Activated CD8-positive, alpha-beta memory T cell treated with anti-CD3 and anti-CD28 coated beads for 1 hour (primary cell): ENCODE data around the gene RABGEF1.
A peak's percentile ranks its signal among the peaks of the same experiment; 100 is the strongest.
"Not testable (repeated sequence)": the region's sequence is repeated elsewhere in the genome, so short reads cannot be mapped to it uniquely, and the experiment has no call there.

Experiments
- DNase-seq, 2 donors: peaks; one replicate each; pipeline ENCODE4 v3.0.0-alpha.2; 2020; ENCODE audit warnings: low read depth in 1 of 2; ENCODE audit errors: extremely low read depth in 1 of 2

The RABGEF1 gene

DNA sequence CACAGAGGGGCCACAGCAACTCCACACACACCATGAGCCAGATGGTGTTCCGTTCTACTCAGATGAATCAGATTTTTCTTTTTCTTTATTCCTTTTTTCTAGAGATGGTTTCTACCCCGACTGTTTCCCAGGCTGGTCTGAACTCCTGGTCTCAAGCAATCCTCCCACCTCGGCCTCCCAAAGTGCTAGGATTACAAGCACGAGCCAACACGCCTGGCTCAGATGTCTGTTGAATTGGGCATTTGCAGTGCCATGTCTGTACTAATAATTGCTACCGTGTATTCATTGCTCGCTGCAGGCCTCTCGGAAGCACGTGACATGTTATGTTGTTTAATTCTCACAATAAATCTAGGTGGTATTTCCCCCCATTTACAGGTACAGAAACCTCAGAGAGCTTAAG is 67.2 kb downstream of the RABGEF1 start:
- no peak for DNase-seq

DNA sequence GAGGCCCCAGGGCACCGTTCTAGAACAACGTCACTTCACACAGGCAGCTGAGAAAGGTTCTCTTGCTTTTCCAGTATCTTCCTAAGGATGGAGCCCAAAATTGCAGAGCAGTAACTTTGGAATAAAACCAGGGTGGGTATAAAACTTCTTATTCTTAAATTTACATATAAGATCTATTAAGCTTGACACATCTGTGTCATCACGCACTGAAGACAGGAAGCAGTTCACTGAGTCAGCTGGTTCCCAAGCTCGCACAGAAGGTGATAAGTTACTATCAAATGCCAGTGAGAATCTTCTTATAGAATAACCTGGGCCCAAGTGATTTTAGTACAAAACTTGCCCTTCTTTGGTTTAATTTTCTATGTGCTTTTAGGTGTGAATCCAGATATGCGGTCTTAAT is 70.2 kb downstream of the RABGEF1 start:
- DNase-seq: no peak

- not testable (repeated sequence) for DNase-seq
Measured at GRCh38 chr7:66815186-66815875, 74.8 kb downstream of the RABGEF1 start.

- no peak for DNase-seq
Measured at GRCh38 chr7:66815951-66816350, 75.4 kb downstream of the RABGEF1 start.

DNA sequence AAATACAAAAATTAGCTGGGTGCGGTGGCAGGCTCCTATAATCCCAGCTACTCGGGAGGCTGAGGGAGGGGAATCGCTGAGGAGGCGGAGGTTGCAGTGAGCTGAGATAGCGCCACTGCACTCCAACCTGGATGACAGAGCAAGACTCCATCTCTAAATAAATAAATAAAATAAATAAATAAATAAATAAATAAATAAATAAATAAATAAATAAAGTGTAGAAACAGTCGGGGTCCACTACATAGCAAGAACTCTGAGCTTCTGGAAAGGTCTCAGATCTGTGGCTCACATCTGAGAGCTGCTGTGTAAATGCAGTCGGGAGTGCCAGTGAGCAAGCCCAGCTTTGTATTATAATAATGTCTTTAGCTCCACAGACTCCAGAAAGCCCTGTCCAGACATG is 76.1 kb downstream of the RABGEF1 start:
- DNase-seq: not testable (repeated sequence)

DNA sequence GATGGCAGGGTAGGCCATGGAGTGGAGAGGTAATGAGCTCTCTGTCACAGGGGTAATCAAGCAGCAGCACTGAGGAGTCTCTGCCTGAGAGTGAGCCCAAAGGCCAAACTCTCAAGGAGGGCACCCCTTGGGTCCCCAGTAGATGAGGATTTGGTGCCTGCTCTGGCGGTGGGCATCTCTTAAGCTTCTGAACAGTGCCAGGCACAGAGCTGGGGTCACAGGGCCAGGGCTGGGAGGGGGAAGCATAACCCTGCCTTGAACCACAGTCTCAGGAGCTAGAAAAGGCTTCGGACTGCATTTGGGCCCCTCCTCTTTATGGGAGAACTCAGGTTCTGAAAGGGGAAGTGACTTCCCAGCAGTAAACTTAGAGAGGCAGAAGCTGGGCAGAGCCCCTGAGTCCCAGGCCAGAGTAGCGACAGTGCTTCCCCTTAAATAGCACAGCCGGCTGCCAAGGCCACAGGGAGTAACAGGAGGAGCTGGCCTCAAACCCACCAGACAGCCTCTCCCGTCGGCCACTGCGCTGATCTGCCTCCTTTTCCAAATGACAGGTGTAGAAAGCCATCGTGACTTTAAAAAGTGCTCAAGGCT is 76.8 kb downstream of the RABGEF1 start:
- not testable (repeated sequence) for DNase-seq

DNA sequence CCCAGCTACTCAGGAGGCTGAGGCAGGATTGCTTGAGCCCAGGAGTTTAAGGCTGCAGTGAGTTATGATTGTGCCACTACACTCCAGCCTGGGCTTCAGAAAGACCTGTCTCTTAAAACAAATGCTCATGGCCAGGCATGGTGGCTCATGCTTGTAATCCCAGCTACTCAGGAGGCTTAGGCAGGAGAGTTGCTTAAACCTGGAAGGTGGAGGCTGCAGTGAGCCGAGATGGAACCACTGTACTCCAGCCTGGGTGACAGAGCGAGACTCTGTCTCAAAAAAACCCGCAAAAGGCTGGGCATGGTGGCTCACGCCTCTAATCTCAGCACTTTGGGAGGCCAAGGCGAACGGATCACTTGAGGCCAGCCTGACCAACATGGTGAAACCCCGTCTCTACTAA is 77.4 kb downstream of the RABGEF1 start:
- not testable (repeated sequence) for DNase-seq

GRCh38 chr7:66824041-66824440 is 83.5 kb downstream of the RABGEF1 start:
- DNase-seq: no peak

DNA sequence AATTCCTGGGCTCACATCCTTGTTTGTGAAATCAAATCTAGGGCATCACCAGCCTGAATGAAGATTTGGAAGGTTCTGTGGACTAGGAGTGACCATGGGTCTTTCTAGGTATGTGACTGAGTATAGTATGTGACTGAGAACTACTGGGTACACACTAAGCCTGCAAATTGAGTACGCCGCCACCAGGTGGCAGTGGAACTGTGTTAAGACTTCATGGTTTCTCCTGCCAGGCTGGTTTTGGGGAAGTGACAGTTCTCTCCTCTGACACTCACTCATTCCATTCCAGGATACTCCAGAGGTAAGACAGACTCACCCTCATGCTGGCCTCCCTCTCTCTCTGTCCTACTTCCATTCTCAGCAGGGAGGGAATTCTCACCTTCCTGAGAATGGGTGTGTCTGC is 85.0 kb downstream of the RABGEF1 start:
- not testable (repeated sequence) for DNase-seq

DNA sequence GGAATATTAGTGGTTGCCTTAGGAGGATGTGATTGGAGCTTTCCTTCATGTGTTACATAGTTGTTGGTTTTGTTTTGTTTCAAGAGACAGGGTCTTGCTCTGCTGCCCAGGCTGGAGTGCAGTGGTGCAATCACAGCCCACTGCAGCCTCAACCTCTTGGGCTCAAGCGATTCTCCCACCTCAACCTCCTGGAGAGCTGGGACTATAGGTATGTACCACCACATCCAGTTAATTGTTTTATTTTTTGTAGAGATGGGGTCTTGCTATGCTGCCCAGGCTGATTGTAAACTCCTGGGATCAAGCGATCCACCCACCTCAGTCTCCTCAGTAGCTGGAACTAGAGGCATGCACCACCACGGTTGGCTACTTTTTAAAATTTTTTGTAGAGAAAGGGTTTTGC is 86.1 kb downstream of the RABGEF1 start:
- no peak for DNase-seq

DNA sequence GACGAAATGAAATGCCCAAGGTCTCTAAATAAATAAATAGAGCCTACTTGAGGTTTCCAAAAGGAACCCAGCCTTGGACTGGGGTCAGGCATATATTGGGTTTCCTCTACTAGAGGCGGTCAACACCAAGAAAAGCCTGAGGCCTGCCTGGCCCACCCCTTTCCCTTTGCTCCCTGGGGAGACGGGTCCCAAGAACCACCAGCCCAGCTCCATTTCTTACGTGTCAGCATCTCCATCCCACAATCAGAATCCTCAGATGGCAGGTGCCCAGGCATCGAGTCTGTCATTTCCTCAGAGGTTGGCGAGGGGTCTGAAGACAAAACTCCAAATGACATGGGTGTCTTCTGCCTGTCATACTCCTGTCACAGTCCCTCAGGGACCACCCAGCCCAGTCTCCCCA is 90.4 kb downstream of the RABGEF1 start:
- not testable (repeated sequence) for DNase-seq

GRCh38 chr7:66832531-66833351 is 92.2 kb downstream of the RABGEF1 start:
- DNase-seq: no peak

DNA sequence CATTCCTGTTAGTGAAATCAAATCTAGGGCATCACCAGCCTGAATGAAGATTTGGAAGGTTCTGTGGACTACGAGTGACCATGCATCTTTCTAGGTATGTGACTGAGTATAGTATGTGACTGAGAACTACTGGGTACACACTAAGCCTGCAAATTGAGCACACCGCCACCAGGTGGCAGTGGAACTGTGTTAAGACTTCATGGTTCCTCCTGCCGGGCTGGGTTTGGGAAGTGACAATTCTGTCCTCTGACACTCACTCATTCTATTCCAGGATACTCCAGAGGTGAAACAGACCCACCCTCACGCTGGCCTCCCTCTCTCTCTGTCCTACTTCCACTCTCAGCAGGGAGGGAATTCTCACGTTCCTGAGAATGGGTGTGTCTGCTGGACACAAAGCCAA is 96.5 kb downstream of the RABGEF1 start:
- DNase-seq: no peak

DNA sequence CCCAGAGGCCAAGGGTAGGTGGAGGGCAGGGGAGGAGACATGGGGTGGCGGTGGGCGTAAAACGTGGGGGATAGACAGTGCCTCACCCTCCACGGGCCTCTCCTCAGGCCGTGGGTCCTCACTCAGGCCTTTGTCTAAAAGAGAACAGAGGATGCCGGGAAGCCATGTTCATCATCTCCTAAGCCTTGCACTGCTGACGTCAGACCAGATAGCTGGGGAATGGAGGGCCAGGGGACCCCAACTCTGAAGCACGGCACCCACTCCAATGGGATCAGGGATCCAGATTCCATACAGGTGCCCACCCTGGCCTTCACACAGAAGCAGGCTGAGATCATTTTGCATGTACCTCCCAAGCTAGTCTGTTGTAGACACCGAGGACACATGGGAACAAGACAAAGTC is 97.1 kb downstream of the RABGEF1 start:
- no peak for DNase-seq

GRCh38 chr7:66839814-66840213 is 99.3 kb downstream of the RABGEF1 start:
- DNase-seq: no peak

GRCh38 chr7:66840316-66840715 is 99.8 kb downstream of the RABGEF1 start:
- no peak for DNase-seq

GRCh38 chr7:66841898-66842297 is 101.4 kb downstream of the RABGEF1 start:
- DNase-seq: no peak

DNA sequence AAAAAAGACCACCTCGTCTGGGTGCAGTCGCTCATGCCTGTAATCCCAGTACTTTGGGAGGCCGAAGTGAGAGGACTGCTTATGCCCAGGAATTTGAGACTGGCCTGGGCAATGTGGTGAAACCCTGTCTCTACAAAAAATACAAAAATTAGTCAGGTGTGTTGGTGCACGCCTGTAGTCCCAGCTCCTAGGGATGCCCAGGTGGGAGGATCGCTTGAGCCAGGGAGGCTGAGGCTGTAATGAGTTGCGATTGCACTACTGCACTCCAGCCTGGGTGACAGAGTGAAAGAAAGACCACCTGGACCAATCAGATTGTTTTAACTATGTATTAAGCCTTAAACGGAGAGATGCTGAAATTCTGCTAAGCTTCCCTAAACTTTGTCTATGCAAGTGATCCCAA is 103.0 kb downstream of the RABGEF1 start:
- not testable (repeated sequence) for DNase-seq

- peak; percentile 97 to 98 for DNase-seq
Measured at GRCh38 chr7:66844552-66845378, 104.2 kb downstream of the RABGEF1 start.

GRCh38 chr7:66845379-66846095 is 105.0 kb downstream of the RABGEF1 start:
- DNase-seq: no peak
